ENCODE results near the gene NAGLU.

NAGLU gene

GRCh38 chr17:42508426-42509165 lies 27.4 kb upstream of the NAGLU start:
- no peak overlapping the region for H3K9ac ChIP-seq (ENCODE audit: low read length)
- no CpG with 5 or more reads among the region's 12 CpGs for WGBS (ENCODE audit: extremely low coverage, insufficient coverage, insufficient read length)

DNA sequence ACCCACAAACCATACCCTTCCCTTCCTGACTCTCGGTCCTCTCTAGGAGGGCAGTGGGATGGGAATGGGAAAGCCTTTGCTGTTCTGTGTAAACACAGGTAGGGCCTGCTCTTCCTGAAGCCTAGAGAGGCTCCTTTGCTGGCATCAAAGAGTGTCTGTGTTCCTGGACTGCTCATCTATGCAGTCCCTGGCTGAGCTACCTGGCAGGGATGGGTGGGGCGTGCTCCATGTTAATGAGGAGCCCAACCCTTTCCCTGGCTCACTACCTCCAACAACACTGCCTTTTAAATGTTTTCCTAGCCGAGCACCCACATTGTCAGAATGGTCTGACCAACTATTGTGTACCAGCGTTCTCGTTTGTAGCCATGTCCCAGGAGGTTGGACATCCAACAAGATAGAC lies 26.6 kb upstream of the NAGLU start:
- Histone ChIP-seq H3K36me3 (ENCODE audit: control insufficient read depth in 1 of 2, insufficient read depth in 2 of 2, low read length in 2 of 2) (peaks cover 30 to 35% of the 10 kb centered on the region in 2 experiments), H3K27ac (ENCODE audit: low read depth, low read length) (no peak overlapping the region), H4K8ac (ENCODE audit: low read depth, low read length) (no peak overlapping the region), H4K12ac (ENCODE audit: low read depth, low read length) (no peak overlapping the region), H2BK12ac (ENCODE audit: low read length) (no peak overlapping the region), H2AK5ac (ENCODE audit: low read length) (no peak overlapping the region), H3K27me3 (ENCODE audit: insufficient read depth, low read length) (no peaks in the 10 kb centered on the region), H3K79me2 (ENCODE audit: control insufficient read depth, insufficient read depth, low read length, poor library complexity) (no peaks in the 10 kb centered on the region), H4K91ac (ENCODE audit: low read depth, low read length) (no peak overlapping the region), H3K4me2 (ENCODE audit: low read length) (no peak overlapping the region), H3K9me3 (ENCODE audit: insufficient read depth, low read depth, low read length) (no peaks in the 10 kb centered on the region), H3K18ac (ENCODE audit: low read length) (no peak overlapping the region), H3K14ac (ENCODE audit: low read length) (no peak overlapping the region), H3K79me1 (ENCODE audit: low read length) (peaks cover 12% of the 10 kb centered on the region), H3K4me1 (ENCODE audit: control insufficient read depth in 1 of 2, insufficient read depth in 2 of 2, low read length in 2 of 2) (peaks cover 3 to 20% of the 10 kb centered on the region in 2 experiments), H3K23ac (ENCODE audit: low read length) (no peak overlapping the region), H3K9ac (ENCODE audit: low read length) (no peak overlapping the region), H3K4me3 (ENCODE audit: low read depth, low read length) (no peak overlapping the region), H2BK120ac (ENCODE audit: insufficient read depth, low read length, poor library complexity) (no peak overlapping the region), H2AFZ (ENCODE audit: insufficient read depth, low read length, poor library complexity) (no peak overlapping the region), H3K4ac (ENCODE audit: low read depth, low read length) (no peak overlapping the region), H2BK5ac (ENCODE audit: low read depth, low read length, poor library complexity) (no peak overlapping the region)
- WGBS (ENCODE audit: extremely low coverage, insufficient coverage, insufficient read length) = no CpG with 5 or more reads among the region's 5 CpGs
- DNase-seq = no peak

More at GRCh38 chr17:42508426-42509165, 27.4 kb upstream of the NAGLU start:
- Histone ChIP-seq H3K9me3 (ENCODE audit: insufficient read depth, low read depth, low read length) (no peaks in the 10 kb centered on the region), H3K4me3 (ENCODE audit: low read depth, low read length) (no peak overlapping the region), H3K4ac (ENCODE audit: low read depth, low read length) (no peak overlapping the region), H3K23ac (ENCODE audit: low read length) (no peak overlapping the region), H4K12ac (ENCODE audit: low read depth, low read length) (no peak overlapping the region), H3K79me2 (ENCODE audit: control insufficient read depth, insufficient read depth, low read length, poor library complexity) (no peaks in the 10 kb centered on the region), H2AFZ (ENCODE audit: insufficient read depth, low read length, poor library complexity) (no peak overlapping the region), H2BK120ac (ENCODE audit: insufficient read depth, low read length, poor library complexity) (no peak overlapping the region), H4K91ac (ENCODE audit: low read depth, low read length) (no peak overlapping the region), H2BK12ac (ENCODE audit: low read length) (peak overlapping the region; percentile 23), H3K27ac (ENCODE audit: low read depth, low read length) (no peak overlapping the region), H2AK5ac (ENCODE audit: low read length) (no peak overlapping the region), H3K18ac (ENCODE audit: low read length) (no peak overlapping the region), H4K8ac (ENCODE audit: low read depth, low read length) (no peak overlapping the region), H3K14ac (ENCODE audit: low read length) (no peak overlapping the region), H3K4me2 (ENCODE audit: low read length) (no peak overlapping the region), H3K27me3 (ENCODE audit: insufficient read depth, low read length) (no peaks in the 10 kb centered on the region), H3K4me1 (ENCODE audit: control insufficient read depth in 1 of 2, insufficient read depth in 2 of 2, low read length in 2 of 2) (peaks cover 3 to 23% of the 10 kb centered on the region in 2 experiments), H2BK5ac (ENCODE audit: low read depth, low read length, poor library complexity) (no peak overlapping the region), H3K36me3 (ENCODE audit: control insufficient read depth in 1 of 2, insufficient read depth in 2 of 2, low read length in 2 of 2) (peaks cover 23 to 27% of the 10 kb centered on the region in 2 experiments), H3K79me1 (ENCODE audit: low read length) (peaks cover 12% of the 10 kb centered on the region)
- no peak for DNase-seq

DNA sequence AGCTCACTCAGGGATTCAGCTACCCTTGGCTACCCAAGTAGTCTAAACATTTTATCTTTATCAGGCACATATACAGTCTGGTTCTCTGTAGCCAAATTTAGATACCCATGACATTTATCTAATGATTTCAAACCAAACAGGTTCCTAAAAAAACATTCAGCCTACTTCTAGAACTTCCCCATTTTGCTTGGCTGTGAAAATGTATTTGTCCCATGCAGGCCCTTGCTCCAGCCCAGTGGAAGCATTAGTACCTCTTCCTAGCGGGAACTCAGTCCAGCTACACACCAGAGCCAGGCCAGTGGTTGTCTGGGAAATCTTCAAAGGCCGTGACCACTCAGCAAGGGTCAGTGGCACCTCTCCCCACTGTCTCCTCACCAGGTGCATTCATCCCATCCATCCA lies 26.2 kb upstream of the NAGLU start:
- Histone ChIP-seq H3K9ac (ENCODE audit: low read length) (no peak overlapping the region), H4K8ac (ENCODE audit: low read depth, low read length) (no peak overlapping the region), H4K91ac (ENCODE audit: low read depth, low read length) (no peak overlapping the region), H3K23ac (ENCODE audit: low read length) (no peak overlapping the region), H2AFZ (ENCODE audit: insufficient read depth, low read length, poor library complexity) (no peak overlapping the region), H3K18ac (ENCODE audit: low read length) (no peak overlapping the region), H3K4me1 (ENCODE audit: control insufficient read depth in 1 of 2, insufficient read depth in 2 of 2, low read length in 2 of 2) (peaks cover 3 to 20% of the 10 kb centered on the region in 2 experiments), H3K4ac (ENCODE audit: low read depth, low read length) (no peak overlapping the region), H3K14ac (ENCODE audit: low read length) (no peak overlapping the region), H2AK5ac (ENCODE audit: low read length) (no peak overlapping the region), H3K4me2 (ENCODE audit: low read length) (no peak overlapping the region), H2BK5ac (ENCODE audit: low read depth, low read length, poor library complexity) (no peak overlapping the region), H2BK12ac (ENCODE audit: low read length) (no peak overlapping the region), H3K27ac (ENCODE audit: low read depth, low read length) (no peak overlapping the region), H3K79me1 (ENCODE audit: low read length) (peaks cover 12% of the 10 kb centered on the region), H3K36me3 (ENCODE audit: control insufficient read depth in 1 of 2, insufficient read depth in 2 of 2, low read length in 2 of 2) (peaks cover 32 to 39% of the 10 kb centered on the region in 2 experiments), H3K9me3 (ENCODE audit: insufficient read depth, low read depth, low read length) (no peaks in the 10 kb centered on the region), H2BK120ac (ENCODE audit: insufficient read depth, low read length, poor library complexity) (no peak overlapping the region), H3K27me3 (ENCODE audit: insufficient read depth, low read length) (no peaks in the 10 kb centered on the region), H3K4me3 (ENCODE audit: low read depth, low read length) (no peak overlapping the region), H3K79me2 (ENCODE audit: control insufficient read depth, insufficient read depth, low read length, poor library complexity) (no peaks in the 10 kb centered on the region), H4K12ac (ENCODE audit: low read depth, low read length) (no peak overlapping the region)
- no peak for DNase-seq
- no CpG with 5 or more reads among the region's 2 CpGs for WGBS (ENCODE audit: extremely low coverage, insufficient coverage, insufficient read length)

GRCh38 chr17:42512246-42512645 lies 23.8 kb upstream of the NAGLU start:
- H3K4me3 ChIP-seq (ENCODE audit: low read depth, low read length) = no peak overlapping the region
- no peak overlapping the region for H4K12ac ChIP-seq (ENCODE audit: low read depth, low read length)
- H3K23ac ChIP-seq (ENCODE audit: low read length) = no peak overlapping the region
- no peak overlapping the region for H3K4ac ChIP-seq (ENCODE audit: low read depth, low read length)
- no peak overlapping the region for H3K4me2 ChIP-seq (ENCODE audit: low read length)
- peaks cover 35 to 44% of the 10 kb centered on the region in 2 experiments for H3K36me3 ChIP-seq (ENCODE audit: control insufficient read depth in 1 of 2, insufficient read depth in 2 of 2, low read length in 2 of 2)
- WGBS (ENCODE audit: extremely low coverage, insufficient coverage, insufficient read length) = no CpG with 5 or more reads among the region's 9 CpGs
- H3K79me1 ChIP-seq (ENCODE audit: low read length) = peaks cover 9% of the 10 kb centered on the region
- H4K8ac ChIP-seq (ENCODE audit: low read depth, low read length) = no peak overlapping the region
- peaks cover 3 to 14% of the 10 kb centered on the region in 2 experiments for H3K4me1 ChIP-seq (ENCODE audit: control insufficient read depth in 1 of 2, insufficient read depth in 2 of 2, low read length in 2 of 2)
- H3K9me3 ChIP-seq (ENCODE audit: insufficient read depth, low read depth, low read length) = no peaks in the 10 kb centered on the region
- no peaks in the 10 kb centered on the region for H3K79me2 ChIP-seq (ENCODE audit: control insufficient read depth, insufficient read depth, low read length, poor library complexity)
- H3K18ac ChIP-seq (ENCODE audit: low read length) = no peak overlapping the region
- no peak overlapping the region for H2BK12ac ChIP-seq (ENCODE audit: low read length)
- no peak overlapping the region for H2BK5ac ChIP-seq (ENCODE audit: low read depth, low read length, poor library complexity)
- H3K27me3 ChIP-seq (ENCODE audit: insufficient read depth, low read length) = no peaks in the 10 kb centered on the region
- peak overlapping the region; percentile 16 for H3K27ac ChIP-seq (ENCODE audit: low read depth, low read length)
- no peak overlapping the region for H4K91ac ChIP-seq (ENCODE audit: low read depth, low read length)
- H3K9ac ChIP-seq (ENCODE audit: low read length) = no peak overlapping the region
- no peak overlapping the region for H2AFZ ChIP-seq (ENCODE audit: insufficient read depth, low read length, poor library complexity)
- H2AK5ac ChIP-seq (ENCODE audit: low read length) = no peak overlapping the region
- no peak overlapping the region for H2BK120ac ChIP-seq (ENCODE audit: insufficient read depth, low read length, poor library complexity)
- peak in 1 of 2 donors; percentile 60 for DNase-seq
- H3K14ac ChIP-seq (ENCODE audit: low read length) = no peak overlapping the region

All from trophoblast cell (in vitro differentiated cells and primary cell).